Stomach (tissue), 9 donors: ENCODE results near the gene CDC42. TPM values are rescaled to one million over a fixed set of nuclear protein-coding genes. Genes with fewer than 3 reads are reported as not detected.

ENCODE experiments used
- DNase-seq, 2 donors: peaks; one replicate each; pipeline versions ENCODE4 v3.0.0 to v3.0.0-alpha.2; 2013 to 2019
- H3K27ac ChIP-seq, 5 donors: fragments of 200-600 bp in 4 of 5; sonication (generic) in 4 of 5; one replicate each; pipeline ENCODE4 v1.5.1; 2013 to 2019; ENCODE audit warnings: mild to moderate bottlenecking in 1 of 5, moderate library complexity in 1 of 5
- H3K27me3 ChIP-seq, 3 donors: fragments of 200-600 bp; sonication (generic); one replicate each; pipeline ENCODE4 v1.5.1; 2017 to 2019; ENCODE audit warnings: mixed run types in 1 of 3
- H3K36me3 ChIP-seq, 4 donors: fragments of 200-600 bp; sonication (generic); 1 replicate in 3 of 4; 2 replicates in 1 of 4; pipeline ENCODE4 v1.5.1; 2016 to 2019
- H3K4me1 ChIP-seq, 4 donors: fragments of 200-600 bp; sonication (generic); one replicate each; pipeline ENCODE4 v1.5.1; 2016 to 2019
- H3K4me3 ChIP-seq, 4 donors: fragments of 200-600 bp; sonication (generic) in 3 of 4; one replicate each; pipeline ENCODE4 v1.5.1; 2016 to 2019; ENCODE audit warnings: mild to moderate bottlenecking in 1 of 4
- H3K9me3 ChIP-seq, 4 donors: fragments of 200-600 bp; sonication (generic); one replicate each; pipeline ENCODE4 v1.5.1; 2016 to 2019
- EP300 ChIP-seq: sonication (generic); formaldehyde crosslinking; IDR thresholded peaks from one replicate; pipeline ENCODE4 v1.6.1; 2017; ENCODE audit warnings: antibody characterized with exemption
- POLR2A ChIP-seq, 4 donors: fragments of 450-650 bp; IDR thresholded peaks; one replicate each; pipeline ENCODE4 v1.6.1; 2016; ENCODE audit warnings: antibody characterized with exemption in 4 of 4, control low read depth in 2 of 4, mild to moderate bottlenecking in 1 of 4, moderate library complexity in 1 of 4
- POLR2AphosphoS5 ChIP-seq, 3 donors: sonication (generic); formaldehyde crosslinking; IDR thresholded peaks; one replicate each; pipeline ENCODE4 v1.6.1; 2016; ENCODE audit warnings: antibody characterized with exemption in 3 of 3
- WGBS, 5 donors: extraction: QIAGEN DNeasy Blood & Tissue Kit in 3 of 5; methylation state at CpG; one replicate each; pipeline versions ENCODE4 v1.1.5 to v1.1.7; 2013 to 2018; 5-methylcytosine and 5-hydroxymethylcytosine counted together
- intact Hi-C: fragments of 100-400 bp; cut with DNase I; formaldehyde crosslinking; loops from one replicate; pipeline ENCODE4 v1.15.1; 2023; ENCODE audit warnings: low total_unique reads
- polyA plus RNA-seq, 3 donors: library from polyadenylated mRNA; stranded (reverse); fragments of 200-250 nt; gene quantifications; one replicate each; pipeline ENCODE4 v1.2.3, GENCODE V29; 2013
- total RNA-seq, 5 donors: library from RNA; depleted of rRNA; stranded (reverse); fragments of >200 nt; gene quantifications; one replicate each; pipeline versions ENCODE4 v1.1.0 to v1.2.3, GENCODE V29; 2014 to 2016
- TF ChIP-seq, protein P1 (sequence below), 7 experiments: fragments of 450-650 bp in 4 of 7; fragments of 200-600 bp in 3 of 7; sonication (generic) in 3 of 7; IDR thresholded peaks; one replicate each; pipeline ENCODE4 v1.5.1; 2016 to 2019; ENCODE audit warnings: antibody characterized with exemption in 7 of 7, control low read depth in 2 of 7, mild to moderate bottlenecking in 1 of 7
- donor health status: healthy with polysubstance abuse.
- donor health status: Bipolar disorder and iron deficiency.
- donor health status: healthy.

CDC42 gene
- total and polyA plus RNA-seq, 8 donors = 72.4 to 425 (median 122) TPM

DNA sequence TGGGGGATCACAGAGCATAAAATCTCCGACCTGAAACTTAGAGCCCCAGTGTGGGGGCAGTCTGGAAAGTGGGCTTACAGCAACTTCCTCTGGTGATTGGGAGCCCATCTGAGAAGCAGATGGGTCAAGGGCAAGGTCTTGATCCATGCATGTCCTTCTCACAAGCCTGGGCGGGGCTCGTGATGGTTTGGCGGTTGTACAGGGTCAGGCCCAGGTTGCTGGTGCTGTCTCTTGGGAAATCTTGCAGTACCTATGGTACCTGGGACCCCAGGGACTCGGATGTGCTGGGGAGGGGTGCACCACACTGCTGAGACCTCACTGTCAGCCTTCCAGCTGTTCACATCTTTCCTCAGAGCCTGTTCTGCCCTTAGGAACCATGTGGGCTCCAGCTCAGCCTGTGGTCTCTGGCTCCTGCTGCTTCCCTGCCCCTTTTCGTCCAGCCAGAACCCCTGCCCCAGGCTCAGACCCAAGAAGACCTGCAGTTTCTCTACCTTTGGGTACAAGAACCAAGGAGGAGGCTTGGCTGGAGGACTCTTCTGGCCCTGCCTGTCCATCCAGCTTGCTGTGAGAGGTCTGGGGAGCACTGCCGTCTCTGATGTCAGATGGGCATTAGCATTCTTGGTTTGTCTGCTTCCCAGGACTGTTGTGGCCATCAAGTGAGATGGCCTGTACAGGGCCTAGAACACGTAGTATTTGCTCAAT, 65.9 kb downstream of the CDC42 start:
- intact Hi-C loops = no loop called here
- DNase-seq = no peak
- Histone ChIP-seq H3K9me3 (no peaks in the 10 kb centered on the region), H3K27ac (no peak overlapping the region), H3K4me1 (peaks cover 17 to 53% (median 42%) of the 10 kb centered on the region in 4 donors), H3K27me3 (no peaks in the 10 kb centered on the region), H3K4me3 (no peak overlapping the region), H3K36me3 (peaks cover 0 to 58% (median 46%) of the 10 kb centered on the region in 4 donors)
- 67 to 80% (median 76%) methylated on average over 7 to 8 of the region's 8 CpGs for WGBS, 5 donors
- TF ChIP-seq EP300 (no peak), POLR2A (IDR thresholded peaks at IDR 0.05) (no peak), POLR2AphosphoS5 (IDR thresholded peaks at IDR 0.05) (no peak)
- TF ChIP-seq, protein P1, sequence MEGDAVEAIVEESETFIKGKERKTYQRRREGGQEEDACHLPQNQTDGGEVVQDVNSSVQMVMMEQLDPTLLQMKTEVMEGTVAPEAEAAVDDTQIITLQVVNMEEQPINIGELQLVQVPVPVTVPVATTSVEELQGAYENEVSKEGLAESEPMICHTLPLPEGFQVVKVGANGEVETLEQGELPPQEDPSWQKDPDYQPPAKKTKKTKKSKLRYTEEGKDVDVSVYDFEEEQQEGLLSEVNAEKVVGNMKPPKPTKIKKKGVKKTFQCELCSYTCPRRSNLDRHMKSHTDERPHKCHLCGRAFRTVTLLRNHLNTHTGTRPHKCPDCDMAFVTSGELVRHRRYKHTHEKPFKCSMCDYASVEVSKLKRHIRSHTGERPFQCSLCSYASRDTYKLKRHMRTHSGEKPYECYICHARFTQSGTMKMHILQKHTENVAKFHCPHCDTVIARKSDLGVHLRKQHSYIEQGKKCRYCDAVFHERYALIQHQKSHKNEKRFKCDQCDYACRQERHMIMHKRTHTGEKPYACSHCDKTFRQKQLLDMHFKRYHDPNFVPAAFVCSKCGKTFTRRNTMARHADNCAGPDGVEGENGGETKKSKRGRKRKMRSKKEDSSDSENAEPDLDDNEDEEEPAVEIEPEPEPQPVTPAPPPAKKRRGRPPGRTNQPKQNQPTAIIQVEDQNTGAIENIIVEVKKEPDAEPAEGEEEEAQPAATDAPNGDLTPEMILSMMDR (IDR thresholded peaks at IDR 0.05) = no peak

DNA sequence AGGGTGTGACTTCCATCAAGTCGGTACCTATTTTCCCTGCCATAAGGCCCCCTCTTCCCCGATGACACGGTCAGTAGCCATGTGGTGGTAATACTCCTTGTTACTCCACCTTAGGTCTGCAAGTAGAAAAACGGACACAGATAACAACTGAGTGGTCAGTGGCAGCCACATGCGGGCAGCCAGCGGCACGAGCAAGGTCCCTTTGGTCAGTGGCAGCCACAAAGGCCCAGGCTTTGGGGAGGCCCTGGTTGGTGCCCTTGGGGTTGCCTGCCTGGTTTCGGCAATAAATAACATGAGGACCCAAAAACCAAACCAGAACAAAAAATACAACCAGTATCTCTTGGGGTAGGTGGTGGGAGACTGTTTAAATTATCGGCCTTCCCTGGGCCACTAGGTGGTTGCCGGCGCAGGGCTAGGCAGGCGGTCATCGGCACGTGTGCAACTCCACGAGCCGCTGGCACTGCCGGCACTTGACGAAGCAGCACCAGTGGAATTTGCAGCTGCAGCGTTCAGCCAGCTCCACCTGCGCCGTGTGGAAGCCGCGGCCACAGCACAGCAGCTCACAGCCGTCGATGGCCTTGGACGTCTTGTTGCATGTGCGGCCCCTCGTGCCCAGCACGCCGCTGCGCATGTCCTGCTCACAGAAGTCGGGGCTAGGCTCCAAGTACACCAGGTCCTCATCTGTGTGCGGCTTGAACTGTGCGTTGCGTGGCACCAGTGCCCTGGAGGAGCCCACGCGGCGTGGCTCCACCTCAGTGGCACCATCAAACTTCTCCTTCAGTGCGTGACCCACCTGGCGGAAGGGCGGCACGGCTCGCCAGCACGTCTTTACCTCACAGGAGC, 67.3 kb downstream of the CDC42 start:
- TF ChIP-seq EP300 (no peak), POLR2A (IDR thresholded peaks at IDR 0.05) (no peak), POLR2AphosphoS5 (IDR thresholded peaks at IDR 0.05) (no peak)
- TF ChIP-seq, protein P1 (IDR thresholded peaks at IDR 0.05) = no peak
- Histone ChIP-seq H3K36me3 (peaks cover 0 to 45% (median 39%) of the 10 kb centered on the region in 4 donors), H3K4me1 (peaks cover 6 to 39% (median 30%) of the 10 kb centered on the region in 4 donors), H3K9me3 (no peaks in the 10 kb centered on the region), H3K27ac (no peak overlapping the region), H3K27me3 (no peaks in the 10 kb centered on the region), H3K4me3 (no peak overlapping the region)
- no peak for DNase-seq
- WGBS, 5 donors = 92 to 94% (median 93%) methylated on average over 36 to 44 of the region's 44 CpGs
- intact Hi-C loops = no loop called here

DNA sequence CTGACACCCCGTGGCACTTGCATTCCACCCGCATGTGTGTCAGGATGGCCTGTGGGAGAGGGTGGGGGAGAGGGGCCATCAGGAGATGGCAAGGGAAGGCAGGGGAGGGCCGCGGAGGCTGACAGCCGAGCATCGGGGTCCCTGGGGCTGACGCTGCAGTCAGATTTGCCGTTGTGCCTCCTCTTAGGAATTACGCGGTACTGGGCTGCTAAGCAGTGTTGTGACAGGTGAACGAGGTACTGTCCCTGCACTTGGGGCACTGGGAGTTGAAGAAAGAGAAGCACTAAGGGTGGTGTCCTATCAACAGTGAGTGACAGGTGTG, 67.9 kb downstream of the CDC42 start:
- Histone ChIP-seq H3K4me1 (peaks cover 6 to 33% (median 24%) of the 10 kb centered on the region in 4 donors), H3K36me3 (peaks cover 0 to 40% (median 34%) of the 10 kb centered on the region in 4 donors), H3K9me3 (no peaks in the 10 kb centered on the region), H3K4me3 (no peak overlapping the region), H3K27me3 (no peaks in the 10 kb centered on the region), H3K27ac (no peak overlapping the region)
- intact Hi-C loops = no loop called here
- TF ChIP-seq POLR2AphosphoS5 (IDR thresholded peaks at IDR 0.05) (no peak), EP300 (no peak), POLR2A (IDR thresholded peaks at IDR 0.05) (no peak)
- TF ChIP-seq, protein P1 (IDR thresholded peaks at IDR 0.05) = no peak
- DNase-seq = no peak
- 76 to 87% (median 82%) methylated on average over 11 of the region's 11 CpGs for WGBS, 5 donors

DNA sequence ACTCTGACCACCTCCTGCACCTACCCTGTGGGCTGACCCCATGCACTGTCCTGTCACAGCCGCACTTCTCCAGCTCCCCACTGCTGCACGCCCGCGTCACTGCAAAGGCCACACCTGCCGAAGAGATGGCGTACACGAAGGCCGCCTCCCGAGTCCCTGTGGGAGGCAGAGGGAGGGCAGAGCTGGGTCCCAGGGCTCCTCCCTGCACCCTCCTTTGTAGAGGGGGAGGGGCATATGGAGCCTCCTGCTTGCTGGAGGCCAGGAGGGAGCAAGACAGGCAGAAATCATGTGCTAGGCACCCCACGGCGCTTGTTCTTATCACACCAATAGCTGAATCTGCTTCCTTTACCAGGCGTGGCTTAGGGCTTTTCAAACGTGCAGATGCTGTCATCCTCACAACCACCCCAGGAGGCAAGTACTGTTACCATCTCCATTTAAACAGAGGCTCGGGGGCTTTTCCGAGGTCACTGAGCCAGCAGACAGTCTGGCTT, 69.0 kb downstream of the CDC42 start:
- Histone ChIP-seq H3K4me1 (peaks cover 6 to 22% (median 18%) of the 10 kb centered on the region in 4 donors), H3K27ac (peak overlapping the region in 1 of 5 donors; percentile 18), H3K36me3 (peaks cover 0 to 38% (median 34%) of the 10 kb centered on the region in 4 donors), H3K9me3 (no peaks in the 10 kb centered on the region), H3K27me3 (no peaks in the 10 kb centered on the region), H3K4me3 (no peak overlapping the region)
- no peak for TF ChIP-seq POLR2A (IDR thresholded peaks at IDR 0.05)
- no peak for TF ChIP-seq EP300
- no peak for TF ChIP-seq POLR2AphosphoS5 (IDR thresholded peaks at IDR 0.05)
- TF ChIP-seq, protein P1 (IDR thresholded peaks at IDR 0.05) = no peak
- peak in 1 of 2 donors; percentile 61 for DNase-seq
- WGBS, 5 donors = 50 to 59% (median 53%) methylated on average over 12 to 15 of the region's 15 CpGs
- intact Hi-C loops = no loop called here
